ENCODE results near the gene CACNG8.

Gene CACNG8

GRCh38 chr19:54029930-54030490 is 67.3 kb downstream of the CACNG8 start:
- peak in 35 of 56 donors; percentile 3 to 74 (median 19) for DNase-seq

- DNase-seq, result peak in 1 of 56 donors; percentile 9
Observed at GRCh38 chr19:54030895-54031586, 68.3 kb downstream of the CACNG8 start.

- peak in 19 of 56 donors; percentile 1 to 57 (median 22) for DNase-seq
Observed at GRCh38 chr19:54035215-54036178, 72.8 kb downstream of the CACNG8 start.

GRCh38 chr19:54036542-54036941 is 73.8 kb downstream of the CACNG8 start:
- peak in 2 of 56 donors; percentile 4 to 9 for DNase-seq

All from amygdala (tissue), 56 donors.